ENCODE data around the gene GALT.
A peak's percentile ranks its signal among the peaks of the same experiment; 100 is the strongest.
"Not testable (repeated sequence)": the region's sequence is repeated elsewhere in the genome, so short reads cannot be mapped to it uniquely, and the experiment has no call there.

The GALT gene

DNA sequence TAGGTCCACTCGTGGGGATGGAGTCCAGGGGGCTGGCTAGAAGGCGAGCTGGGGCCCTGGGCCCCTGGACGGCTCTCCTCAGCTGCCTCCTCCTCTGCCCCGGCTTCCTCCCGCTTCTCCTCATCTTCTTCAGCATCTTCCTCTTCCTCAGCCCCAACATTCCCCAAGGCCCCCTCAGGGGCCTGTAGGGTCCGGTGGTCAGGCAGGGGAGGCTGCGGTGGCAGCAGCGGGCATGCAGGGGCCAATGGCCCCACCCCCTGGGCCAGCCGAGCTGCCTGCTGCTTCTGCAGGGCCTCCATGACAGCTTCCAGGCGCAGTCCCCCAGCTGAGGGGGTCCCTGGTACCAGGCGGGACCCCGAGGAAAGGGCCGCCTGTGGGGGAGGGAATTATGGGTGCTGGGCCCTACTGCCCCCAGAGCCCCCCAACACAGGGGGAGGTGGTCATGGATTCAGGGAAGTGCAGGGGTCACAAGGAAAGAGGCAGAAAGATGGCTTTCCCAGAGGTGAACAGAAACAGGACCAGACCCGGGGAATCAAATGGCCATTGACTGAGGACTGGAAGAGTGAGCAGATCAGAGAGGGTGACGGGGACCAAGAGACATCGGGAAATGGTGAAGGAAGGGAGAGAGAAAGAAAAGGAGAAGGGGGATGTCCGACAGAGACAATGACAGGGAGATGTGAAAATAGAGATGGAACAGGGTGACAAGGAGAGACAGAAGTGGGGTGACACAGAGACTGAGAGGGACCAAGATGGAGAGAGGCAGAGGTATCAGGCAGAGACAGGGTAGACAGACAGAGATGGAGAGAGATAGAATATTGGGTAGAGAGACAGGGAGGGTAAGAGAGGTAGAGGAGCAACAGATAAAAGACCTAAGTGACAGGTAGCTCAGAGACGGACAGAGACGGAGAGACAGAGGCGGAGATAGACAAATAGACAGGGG lies 18.5 kb upstream of the GALT start:
- DNase-seq (ENCODE audit: low read depth in 2 of 2) = no peak

DNA sequence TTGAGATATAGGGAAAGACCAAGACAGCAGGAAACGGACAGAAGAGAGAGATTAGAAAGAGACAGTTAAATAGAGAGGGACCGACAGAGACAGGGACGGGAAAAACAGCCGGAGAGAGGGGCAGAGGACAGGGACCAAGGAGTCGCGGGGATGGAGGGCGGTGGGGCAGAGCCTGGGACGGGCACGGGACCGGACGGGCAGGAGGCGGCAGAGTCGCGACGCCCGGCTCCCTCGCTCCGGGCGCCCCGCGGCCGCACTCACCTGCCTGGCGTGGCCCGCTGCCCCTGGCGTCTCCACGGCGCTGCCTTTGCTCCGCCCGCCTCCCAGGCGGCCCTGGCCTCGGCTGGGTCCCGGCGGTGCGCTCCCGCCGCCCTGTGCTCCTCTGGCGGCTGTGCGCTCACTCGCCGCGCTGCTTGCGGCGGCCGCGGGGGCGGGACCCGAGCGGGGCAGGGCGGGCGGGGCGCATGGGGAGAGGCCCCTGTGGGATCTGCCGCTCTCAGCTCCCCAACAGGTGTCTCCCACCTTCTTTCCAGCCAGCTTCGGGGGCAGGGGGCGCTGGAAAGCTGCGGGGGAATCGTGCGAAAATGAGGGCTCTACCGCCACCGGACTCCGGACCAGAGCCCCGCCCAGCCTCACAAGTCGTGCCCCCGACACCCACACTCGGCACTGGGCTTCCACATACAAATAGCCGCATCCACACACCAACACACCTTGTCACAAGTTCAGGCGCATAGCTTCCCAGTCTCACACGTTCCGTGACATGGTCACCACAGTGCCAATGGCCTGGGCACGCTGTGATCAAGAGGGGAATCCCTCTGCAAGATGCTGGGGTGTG lies 17.6 kb upstream of the GALT start, which contains the start of gene ARID3C:
ARID3C (minus strand) TSS at position 411 of the 835 bp plus-strand sequence. CDS start 1,052 bp downstream, outside the sequence.
- no peak for DNase-seq (ENCODE audit: low read depth in 2 of 2)

DNA sequence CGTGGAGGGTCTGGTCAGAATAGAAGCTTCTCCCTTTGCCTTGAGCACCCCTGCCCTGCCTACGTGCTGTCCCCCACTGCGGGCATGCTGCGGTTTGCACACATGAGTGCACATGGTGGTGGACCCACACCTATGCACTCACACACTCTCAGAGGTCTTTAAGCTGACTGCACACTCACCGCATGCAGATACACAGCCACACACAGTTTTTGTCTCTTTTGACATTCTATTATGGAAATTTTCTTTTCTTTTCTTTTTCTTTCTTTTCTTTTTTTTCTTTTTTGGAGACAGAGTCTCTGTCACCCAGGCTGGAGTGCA lies 17.0 kb upstream of the GALT start:
- DNase-seq (ENCODE audit: low read depth in 2 of 2) = no peak

DNA sequence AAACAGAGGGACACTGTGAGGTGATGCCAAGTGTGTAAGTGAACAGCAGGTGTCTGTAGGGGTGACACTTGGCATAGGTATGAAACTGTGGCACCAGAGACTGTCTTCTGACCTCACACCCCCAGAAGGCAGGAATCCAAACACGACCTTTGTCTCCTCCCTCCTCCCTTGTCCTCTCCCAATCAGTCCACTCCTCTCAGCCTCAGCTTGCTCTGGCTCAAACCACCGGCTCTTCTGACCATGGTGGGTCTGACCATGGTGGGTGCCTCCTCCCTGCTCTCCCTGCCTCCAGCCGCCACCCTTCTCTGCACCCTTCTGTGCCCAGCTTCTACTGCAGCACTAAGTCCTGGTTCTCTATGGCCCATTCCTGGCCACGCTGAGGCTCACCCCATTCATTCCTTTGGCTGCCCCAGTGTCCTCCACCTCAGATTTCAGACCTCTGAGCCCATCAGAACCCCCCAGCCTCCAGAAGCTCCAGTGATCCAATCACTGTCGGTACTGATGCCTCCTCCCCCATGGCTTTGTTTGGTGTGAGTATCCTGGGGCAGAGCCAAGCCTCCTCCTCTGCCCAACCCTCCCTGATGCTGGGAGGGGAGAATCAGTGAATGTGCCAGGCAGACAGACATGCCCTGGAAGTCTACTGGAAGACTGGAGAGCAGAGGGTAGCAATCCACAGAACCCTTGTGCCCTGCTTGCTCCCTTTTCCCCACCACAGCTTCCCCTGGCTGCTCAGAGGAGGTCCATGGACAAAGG lies 15.9 kb upstream of the GALT start:
- no peak for DNase-seq (ENCODE audit: low read depth in 2 of 2)

DNA sequence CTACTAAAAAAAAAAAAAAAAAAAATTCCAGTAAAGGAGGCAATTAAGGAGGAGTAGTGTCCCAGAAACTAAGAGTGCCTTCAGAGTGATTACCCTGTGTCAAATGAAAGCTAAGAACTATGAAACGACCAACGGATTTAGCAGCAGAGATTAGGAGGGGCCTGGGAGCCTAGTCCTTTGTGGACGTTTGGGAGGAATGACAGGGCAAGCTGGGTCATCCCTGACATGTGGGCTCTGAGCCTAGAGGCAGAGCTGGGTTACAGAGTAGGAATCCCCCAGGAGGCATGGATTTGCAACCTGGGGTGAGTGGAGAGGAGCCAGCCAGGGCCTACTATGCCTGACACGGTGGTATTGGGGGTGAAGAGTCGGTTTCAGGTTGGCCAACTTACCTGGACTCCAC lies 13.3 kb upstream of the GALT start:
- no peak for DNase-seq (ENCODE audit: low read depth in 2 of 2)

DNA sequence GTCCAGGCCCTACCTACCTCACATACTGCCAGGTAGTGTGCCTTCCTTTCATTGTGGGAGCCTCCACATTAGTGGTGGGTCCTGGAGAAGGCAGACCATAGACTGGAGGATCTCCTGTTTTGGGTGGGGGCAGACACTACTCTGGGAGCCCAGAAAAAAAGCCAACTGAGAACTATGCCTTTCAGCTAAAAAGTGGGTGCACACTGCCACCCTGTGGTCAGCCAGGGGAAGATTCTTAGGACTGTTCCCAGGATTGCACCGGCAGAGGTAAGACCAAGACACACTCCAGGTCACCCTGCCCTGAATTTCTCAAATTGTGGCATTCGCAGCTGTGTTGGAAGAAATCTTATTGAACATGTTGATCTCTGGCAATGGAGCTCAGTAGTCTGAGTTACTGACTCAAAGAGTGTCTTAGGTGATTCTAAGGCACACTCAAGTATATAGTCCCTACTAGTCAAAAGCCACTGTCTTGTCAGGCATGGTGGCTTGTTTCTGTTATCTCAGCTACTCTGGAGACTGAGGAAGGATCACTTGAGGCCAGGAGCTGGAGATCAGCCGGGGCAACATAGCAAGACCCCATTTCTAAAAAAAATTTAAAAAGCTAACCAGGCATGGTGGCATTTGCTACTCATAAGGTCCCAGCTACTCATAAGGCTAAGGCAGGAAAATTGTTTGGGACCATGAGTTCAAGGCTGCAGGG lies 12.5 kb upstream of the GALT start:
- DNase-seq (ENCODE audit: low read depth in 2 of 2) = peak; percentile 59 to 65

DNA sequence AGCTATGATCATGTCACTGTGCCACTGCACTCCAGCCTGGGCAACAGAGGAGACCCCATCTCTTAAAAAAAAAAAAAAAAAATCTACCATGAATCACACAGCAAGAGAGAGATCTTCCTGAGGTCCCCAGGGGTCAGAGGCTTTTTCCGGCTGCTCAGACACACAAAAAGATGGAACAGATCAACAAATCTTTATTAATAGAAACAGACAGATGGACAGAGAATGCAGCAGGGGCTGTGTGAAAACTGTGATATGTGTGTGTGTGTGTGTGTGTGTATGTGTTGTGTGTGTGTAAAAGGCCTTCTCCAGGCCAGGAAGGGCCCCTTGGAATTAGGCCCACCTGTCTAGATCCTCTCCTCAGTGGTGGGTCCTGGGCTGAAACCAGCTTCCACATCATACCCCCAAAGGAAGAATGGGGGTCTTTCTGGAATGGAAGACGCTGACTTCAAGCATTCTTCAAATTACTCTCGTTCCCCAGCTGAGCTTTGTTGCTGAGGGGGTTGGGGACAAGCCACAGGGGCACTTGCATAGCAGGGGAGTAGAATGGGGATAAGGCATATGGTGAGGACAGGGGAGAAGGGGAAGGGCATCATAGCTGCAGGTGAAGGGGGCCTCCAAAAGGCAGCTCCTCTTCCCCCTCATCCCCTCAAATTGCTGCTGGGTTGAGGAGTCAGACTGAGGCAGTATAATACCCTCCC lies 11.8 kb upstream of the GALT start:
- DNase-seq (ENCODE audit: low read depth in 2 of 2) = no peak

DNA sequence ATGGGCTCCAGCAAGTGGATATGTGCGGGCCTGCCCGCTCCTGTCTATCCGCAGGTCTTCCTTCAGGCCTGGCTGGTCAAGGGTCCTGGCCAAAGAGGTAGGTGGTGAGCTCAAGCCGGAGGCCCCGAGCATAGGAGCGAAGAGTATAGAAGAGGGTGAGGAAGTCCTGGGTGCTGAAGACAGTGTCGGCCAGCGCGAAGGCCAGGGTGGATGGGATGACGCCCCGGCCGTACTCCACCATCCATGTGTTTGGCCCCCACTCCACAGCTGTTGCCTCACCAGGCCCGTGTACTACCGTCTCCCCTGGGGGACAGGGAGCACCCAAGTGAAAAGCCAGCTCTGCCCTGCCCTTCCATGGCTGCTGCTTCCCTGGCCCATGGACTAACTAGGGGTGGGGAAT lies 10.9 kb upstream of the GALT start:
- no peak for DNase-seq (ENCODE audit: low read depth in 2 of 2)

DNA sequence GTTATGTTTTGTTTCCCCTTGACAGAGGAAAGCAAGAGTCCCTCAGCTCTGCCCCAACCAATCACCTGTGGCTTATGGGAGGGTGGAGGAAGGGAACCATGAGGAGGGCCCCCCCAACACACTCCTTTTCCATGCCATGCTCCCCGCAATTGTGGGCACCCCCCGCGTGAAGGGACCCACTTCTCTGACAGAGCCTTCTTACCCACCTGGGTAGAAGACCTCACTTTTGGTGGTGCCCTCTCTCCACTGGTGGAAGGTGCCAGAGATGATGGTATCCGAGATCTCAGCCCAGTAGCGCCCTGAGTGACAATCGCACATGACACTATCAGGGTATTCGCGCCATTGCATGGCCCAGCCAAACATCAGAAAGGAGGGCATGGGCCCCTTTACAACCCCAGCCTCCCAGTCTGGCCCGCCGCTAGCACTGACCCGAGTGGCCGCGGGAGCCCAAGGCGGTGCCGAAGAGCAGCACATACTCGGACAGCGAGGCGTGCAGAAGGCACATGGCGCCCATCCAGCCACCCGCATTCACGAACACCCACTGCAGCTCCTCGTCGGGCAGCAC lies 9.6 kb upstream of the GALT start:
- DNase-seq (ENCODE audit: low read depth in 2 of 2) = no peak

DNA sequence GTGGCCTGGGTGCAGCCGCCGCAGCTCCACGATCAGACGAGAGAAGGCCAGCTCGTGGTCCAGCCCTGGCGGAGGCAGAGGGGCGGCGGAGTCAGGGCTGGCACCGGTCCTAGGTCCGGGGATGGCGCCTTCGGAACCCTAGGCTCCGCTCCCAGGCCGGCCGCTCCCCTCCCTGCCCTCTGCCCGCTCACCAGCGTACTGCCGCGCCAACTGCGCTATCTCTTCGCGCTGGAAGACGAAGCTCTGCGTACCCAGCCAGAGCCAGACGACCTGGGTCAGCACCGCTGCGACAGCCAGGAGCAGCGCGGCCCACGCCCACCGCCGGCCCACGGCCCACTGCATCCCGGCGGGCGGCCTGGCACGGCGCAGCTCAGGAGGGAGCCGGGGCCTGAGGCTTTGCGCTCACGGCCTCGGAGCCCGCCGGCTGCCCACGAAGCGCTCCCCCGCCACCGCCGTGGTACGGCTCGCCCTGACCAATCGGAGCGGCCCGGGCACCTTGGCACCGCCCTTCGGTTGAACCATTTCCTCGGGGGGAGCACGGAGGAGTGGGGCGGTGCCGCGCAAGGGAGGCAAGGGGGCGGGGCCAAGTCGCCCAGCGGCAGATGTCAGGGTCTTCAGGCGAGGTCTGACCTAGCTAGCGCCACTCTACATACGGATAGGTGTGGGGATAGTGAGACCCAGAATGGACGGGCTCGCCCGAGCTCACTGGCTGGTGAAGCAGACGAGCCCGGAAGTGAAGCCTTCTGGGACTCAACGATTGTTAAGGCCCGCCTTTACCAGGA lies 8.9 kb upstream of the GALT start, which contains the start of gene SIGMAR1:
SIGMAR1 (minus strand) TSS at position 432 of the 782 bp plus-strand sequence; CDS start at position 342, 90 bp downstream.
- peak; percentile 83 to 91 for DNase-seq (ENCODE audit: low read depth in 2 of 2)

DNA sequence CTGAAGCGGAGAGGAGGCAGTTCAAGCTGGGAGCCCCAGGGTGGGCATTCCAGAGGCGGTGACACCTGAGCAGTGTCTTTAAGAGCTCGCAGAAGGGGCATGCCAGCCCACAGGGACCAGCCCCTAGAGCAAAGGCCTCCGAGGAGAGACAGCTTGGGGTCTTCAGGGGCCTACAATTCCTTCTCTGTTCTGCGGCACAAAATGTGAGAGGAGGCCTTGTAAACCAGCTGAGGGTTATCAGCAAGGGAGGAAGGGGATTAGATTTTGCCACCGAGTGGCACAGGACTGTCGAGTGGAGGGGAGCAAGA lies 8.4 kb upstream of the GALT start:
- no peak for DNase-seq (ENCODE audit: low read depth in 2 of 2)

DNA sequence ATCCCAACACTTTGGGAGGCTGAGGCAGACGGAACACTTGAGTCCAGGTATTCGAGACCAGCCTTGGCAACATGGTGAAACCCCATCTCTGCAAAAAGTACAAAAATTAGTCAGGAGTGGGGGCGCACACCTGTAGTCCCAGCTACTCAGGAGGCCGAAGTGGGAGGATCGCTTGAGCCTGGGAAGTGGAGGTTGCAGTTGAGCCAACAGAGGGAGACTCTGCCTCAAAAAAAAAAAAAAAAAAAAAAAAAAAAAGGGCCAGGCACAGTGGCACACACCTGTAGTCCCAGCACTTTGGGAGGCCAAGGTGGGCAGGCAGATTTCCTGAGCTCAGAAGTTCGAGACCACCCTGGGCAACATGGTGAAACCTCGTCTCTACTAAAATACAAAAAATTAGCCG lies 7.2 kb upstream of the GALT start:
- not testable (repeated sequence) for DNase-seq (ENCODE audit: low read depth in 2 of 2)

DNA sequence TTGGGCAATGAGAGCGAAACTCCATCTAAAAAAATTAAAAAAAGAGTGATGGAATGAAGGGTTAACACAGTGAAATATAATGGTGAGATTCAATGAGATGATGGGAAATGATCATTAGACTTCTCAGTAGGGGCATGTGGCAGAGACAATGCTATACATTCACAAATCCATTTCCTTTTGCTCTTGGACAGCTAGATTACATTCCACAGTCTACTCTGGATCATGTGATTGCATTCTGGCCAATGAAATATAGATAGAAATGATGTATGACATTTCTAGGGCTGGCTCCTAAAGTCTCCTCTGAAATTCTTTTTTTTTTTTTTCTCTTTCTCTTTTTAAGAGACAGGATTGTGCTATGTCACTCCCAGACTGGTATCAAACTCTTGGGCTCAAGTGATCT lies 3.8 kb upstream of the GALT start:
- DNase-seq (ENCODE audit: low read depth in 2 of 2) = no peak

DNA sequence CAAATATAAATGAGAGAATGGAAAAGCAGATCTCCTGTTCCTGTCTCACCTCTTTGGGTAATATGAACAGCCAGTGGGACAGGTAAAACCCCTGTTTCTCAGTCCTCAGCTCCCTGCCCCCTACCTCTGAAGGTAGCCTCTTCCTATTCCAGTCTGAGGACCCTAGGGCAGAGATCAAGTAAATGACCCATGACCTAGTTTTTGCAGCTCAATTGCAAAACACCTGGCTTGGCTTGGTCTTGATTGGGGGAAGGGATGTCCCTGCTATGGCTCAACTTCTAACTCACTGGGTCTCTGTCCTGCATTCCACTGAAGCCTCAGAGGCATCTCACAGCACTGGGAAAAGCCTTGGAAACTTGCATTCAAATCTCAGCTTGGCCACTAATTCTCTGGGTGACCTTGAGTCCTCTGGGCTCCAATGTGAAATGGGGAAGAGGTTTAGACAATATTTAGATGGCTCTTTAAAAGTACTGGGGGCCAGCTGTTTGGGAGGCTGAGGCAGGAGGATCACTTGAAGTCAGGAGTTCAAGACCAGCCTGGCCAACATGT lies 1.6 kb upstream of the GALT start:
- no peak for DNase-seq (ENCODE audit: low read depth in 2 of 2)

DNA sequence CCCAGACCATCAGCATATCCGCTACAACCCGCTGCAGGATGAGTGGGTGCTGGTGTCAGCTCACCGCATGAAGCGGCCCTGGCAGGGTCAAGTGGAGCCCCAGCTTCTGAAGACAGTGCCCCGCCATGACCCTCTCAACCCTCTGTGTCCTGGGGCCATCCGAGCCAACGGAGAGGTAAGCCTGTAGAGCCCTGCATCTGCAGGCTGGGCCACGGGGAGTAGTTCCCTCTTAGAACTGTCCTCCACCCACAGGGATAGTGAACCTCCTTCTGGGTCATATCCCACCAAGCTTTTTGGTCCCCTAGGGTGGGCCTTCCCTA lies 569 bp downstream of the GALT start:
- DNase-seq (ENCODE audit: low read depth in 2 of 2) = no peak

DNA sequence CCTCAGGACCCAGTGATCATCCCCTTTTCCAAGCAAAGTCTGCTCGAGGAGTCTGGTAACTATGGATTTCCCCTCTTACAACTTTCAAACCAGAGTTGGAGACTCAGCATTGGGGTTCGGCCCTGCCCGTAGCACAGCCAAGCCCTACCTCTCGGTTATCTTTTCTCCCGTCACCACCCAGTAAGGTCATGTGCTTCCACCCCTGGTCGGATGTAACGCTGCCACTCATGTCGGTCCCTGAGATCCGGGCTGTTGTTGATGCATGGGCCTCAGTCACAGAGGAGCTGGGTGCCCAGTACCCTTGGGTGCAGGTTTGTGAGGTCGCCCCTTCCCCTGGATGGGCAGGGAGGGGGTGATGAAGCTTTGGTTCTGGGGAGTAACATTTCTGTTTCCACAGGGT lies 1.2 kb downstream of the GALT start:
- DNase-seq (ENCODE audit: low read depth in 2 of 2) = no peak

DNA sequence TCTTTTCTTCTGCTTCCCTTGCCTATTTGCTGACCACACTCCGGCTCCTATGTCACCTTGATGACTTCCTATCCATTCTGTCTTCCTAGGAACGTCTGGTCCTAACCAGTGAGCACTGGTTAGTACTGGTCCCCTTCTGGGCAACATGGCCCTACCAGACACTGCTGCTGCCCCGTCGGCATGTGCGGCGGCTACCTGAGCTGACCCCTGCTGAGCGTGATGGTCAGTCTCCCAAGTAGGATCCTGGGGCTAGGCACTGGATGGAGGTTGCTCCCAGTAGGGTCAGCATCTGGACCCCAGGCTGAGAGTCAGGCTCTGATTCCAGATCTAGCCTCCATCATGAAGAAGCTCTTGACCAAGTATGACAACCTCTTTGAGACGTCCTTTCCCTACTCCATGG lies 2.2 kb downstream of the GALT start:
- DNase-seq (ENCODE audit: low read depth in 2 of 2) = no peak

DNA sequence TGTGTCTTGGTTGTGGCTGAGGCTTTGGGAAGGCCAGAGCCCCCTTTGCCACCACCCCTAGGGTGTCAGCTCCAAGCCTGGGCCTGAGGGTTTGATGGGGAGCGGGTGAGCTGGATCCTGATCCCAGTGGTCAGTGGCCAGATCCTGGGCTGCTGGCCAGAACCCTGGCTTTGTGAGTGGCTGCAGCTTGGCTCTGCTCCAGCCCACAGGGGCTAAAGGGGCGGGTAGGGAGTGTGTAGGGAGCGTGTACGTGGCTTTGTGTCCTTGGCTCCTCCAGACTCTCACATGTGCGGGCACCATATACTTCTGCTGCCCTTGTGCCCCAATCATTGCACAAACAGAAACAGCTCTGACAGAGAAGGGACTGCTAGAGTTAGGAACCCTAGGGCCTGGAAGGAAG lies 4.3 kb downstream of the GALT start:
- DNase-seq (ENCODE audit: low read depth in 2 of 2) = no peak

DNA sequence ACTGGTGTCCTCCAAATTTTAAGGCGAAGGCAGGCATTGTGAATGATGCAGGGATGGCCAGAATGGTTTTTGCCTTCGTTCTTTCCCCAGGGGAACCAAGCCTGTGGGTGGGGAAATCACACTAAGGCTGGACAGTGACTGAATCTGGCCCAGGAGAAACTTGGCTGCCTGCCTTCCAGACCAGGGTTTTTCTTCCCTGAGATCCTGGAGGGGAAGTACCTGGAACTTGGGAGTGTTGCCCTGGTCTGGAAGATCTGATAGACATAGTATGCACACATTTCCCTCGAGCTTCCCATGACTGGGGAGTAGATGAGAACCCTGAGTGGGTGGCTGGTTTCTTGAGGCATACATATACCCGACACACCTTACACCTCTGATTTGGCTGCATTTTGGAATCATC lies 4.8 kb downstream of the GALT start:
- DNase-seq (ENCODE audit: low read depth in 2 of 2) = no peak
